Suprapubic skin (tissue), 4 donors: ENCODE results near the gene KRTAP4-6. TPM values are rescaled to one million over a fixed set of nuclear protein-coding genes. Genes with fewer than 3 reads are reported as not detected.

Source experiments
- DNase-seq, 2 donors: peaks; one replicate each; pipeline ENCODE4 v3.0.0-alpha.2; 2019; ENCODE audit warnings: low spot score in 2 of 2
- H3K27ac ChIP-seq: fragments of 200-600 bp; sonication (generic); one replicate; pipeline ENCODE4 v1.5.1; 2019
- H3K27me3 ChIP-seq: fragments of 200-600 bp; sonication (generic); one replicate; pipeline ENCODE4 v1.5.1; 2019
- H3K36me3 ChIP-seq: fragments of 200-600 bp; sonication (generic); one replicate; pipeline ENCODE4 v1.5.1; 2019
- H3K4me1 ChIP-seq: fragments of 200-600 bp; sonication (generic); one replicate; pipeline ENCODE4 v1.5.1; 2019
- H3K4me3 ChIP-seq: fragments of 200-600 bp; sonication (generic); one replicate; pipeline ENCODE4 v1.5.1; 2019; ENCODE audit warnings: mild to moderate bottlenecking
- H3K9me3 ChIP-seq: fragments of 200-600 bp; sonication (generic); one replicate; pipeline ENCODE4 v1.5.1; 2019
- CTCF ChIP-seq, 2 donors: fragments of 200-600 bp in 1 of 2; fragments of 450-650 bp in 1 of 2; sonication (generic) in 1 of 2; IDR thresholded peaks; one replicate each; pipeline ENCODE4 v1.5.1; 2016 to 2019; ENCODE audit warnings: antibody characterized with exemption in 2 of 2, mild to moderate bottlenecking in 1 of 2, moderate library complexity in 1 of 2
- EP300 ChIP-seq: sonication (generic); formaldehyde crosslinking; IDR thresholded peaks from one replicate; pipeline ENCODE4 v1.6.1; 2017; ENCODE audit warnings: antibody characterized with exemption
- POLR2A ChIP-seq, 2 donors: fragments of 450-650 bp; IDR thresholded peaks; one replicate each; pipeline ENCODE4 v1.6.1; 2017; ENCODE audit warnings: antibody characterized with exemption in 2 of 2, mild to moderate bottlenecking in 2 of 2, moderate library complexity in 2 of 2
- POLR2AphosphoS5 ChIP-seq, 3 donors: sonication (generic); formaldehyde crosslinking; IDR thresholded peaks; one replicate each; pipeline ENCODE4 v1.6.1; 2017; ENCODE audit warnings: antibody characterized with exemption in 3 of 3
- WGBS: methylation state at CpG from one replicate; pipeline ENCODE4 v1.1.5; 2018; 5-methylcytosine and 5-hydroxymethylcytosine counted together
- total RNA-seq, 4 donors: library from RNA; depleted of rRNA; stranded (reverse); fragments of >200 nt; gene quantifications; one replicate each; pipeline ENCODE4 v1.1.0, GENCODE V29; 2016

KRTAP4-6 gene
- total RNA-seq, 4 donors from 2014 or later, result 9.0 to 45.0 (median 13.0) TPM; not detected in 1

- WGBS, result 96% methylated on average over 3 of the region's 3 CpGs
- DNase-seq, result no peak
- H3K9me3 ChIP-seq, result no peaks in the 10 kb centered on the region
- no peaks in the 10 kb centered on the region for H3K27me3 ChIP-seq
- no peaks in the 10 kb centered on the region for H3K36me3 ChIP-seq
- no peak for TF ChIP-seq POLR2AphosphoS5 (IDR thresholded peaks at IDR 0.05)
- no peak for TF ChIP-seq EP300
- TF ChIP-seq POLR2A (IDR thresholded peaks at IDR 0.05), result no peak
- TF ChIP-seq CTCF (IDR thresholded peaks at IDR 0.05), result no peak
- H3K27ac ChIP-seq, result no peak overlapping the region
- no peak overlapping the region for H3K4me3 ChIP-seq
- no peaks in the 10 kb centered on the region for H3K4me1 ChIP-seq
Observed at GRCh38 chr17:41178341-41178740, 38.0 kb upstream of the KRTAP4-6 start.

- Histone ChIP-seq H3K27me3 (no peaks in the 10 kb centered on the region), H3K27ac (no peak within 1 kb of the TSS)
- WGBS, result 89% methylated on average over 6 of the region's 7 CpGs
Observed at GRCh38 chr17:41177727-41178271, 37.5 kb upstream of the KRTAP4-6 start, which contains the start of gene KRTAP4-2. Gene KRTAP4-2 (minus strand): TSS chr17:41178221. CDS start chr17:41178164, 57 bp downstream.

GRCh38 chr17:41176744-41177387 lies 36.5 kb upstream of the KRTAP4-6 start:
- H3K4me1 ChIP-seq, result no peaks in the 10 kb centered on the region
- H3K27ac ChIP-seq, result no peak overlapping the region
- no peak for DNase-seq
- no peak for TF ChIP-seq EP300
- no peak for TF ChIP-seq POLR2A (IDR thresholded peaks at IDR 0.05)
- no peak for TF ChIP-seq CTCF (IDR thresholded peaks at IDR 0.05)
- TF ChIP-seq POLR2AphosphoS5 (IDR thresholded peaks at IDR 0.05), result no peak
- H3K9me3 ChIP-seq, result no peaks in the 10 kb centered on the region
- WGBS, result 55% methylated on average over 3 of the region's 3 CpGs
- H3K27me3 ChIP-seq, result no peaks in the 10 kb centered on the region
- H3K36me3 ChIP-seq, result no peaks in the 10 kb centered on the region
- H3K4me3 ChIP-seq, result no peak overlapping the region

More at GRCh38 chr17:41177727-41178271, 37.5 kb upstream of the KRTAP4-6 start, which contains the start of gene KRTAP4-2:
- no peak within 1 kb of the TSS for H3K4me3 ChIP-seq
- DNase-seq, result no peak
- no peaks in the 10 kb centered on the region for H3K36me3 ChIP-seq
- no peaks in the 10 kb centered on the region for H3K9me3 ChIP-seq
- TF ChIP-seq EP300, result no peak
- no peak for TF ChIP-seq POLR2A (IDR thresholded peaks at IDR 0.05)
- TF ChIP-seq CTCF (IDR thresholded peaks at IDR 0.05), result no peak
- no peak for TF ChIP-seq POLR2AphosphoS5 (IDR thresholded peaks at IDR 0.05)
- H3K4me1 ChIP-seq, result no peaks in the 10 kb centered on the region

- no peaks in the 10 kb centered on the region for H3K36me3 ChIP-seq
- no peak for TF ChIP-seq CTCF (IDR thresholded peaks at IDR 0.05)
- TF ChIP-seq POLR2A (IDR thresholded peaks at IDR 0.05), result no peak
- TF ChIP-seq EP300, result no peak
- TF ChIP-seq POLR2AphosphoS5 (IDR thresholded peaks at IDR 0.05), result no peak
- 66% methylated on average over 2 of the region's 2 CpGs for WGBS
- no peaks in the 10 kb centered on the region for H3K4me1 ChIP-seq
- no peak overlapping the region for H3K27ac ChIP-seq
- no peaks in the 10 kb centered on the region for H3K27me3 ChIP-seq
- H3K4me3 ChIP-seq, result no peak overlapping the region
- no peaks in the 10 kb centered on the region for H3K9me3 ChIP-seq
- DNase-seq, result no peak
Observed at GRCh38 chr17:41171886-41172285, 31.5 kb upstream of the KRTAP4-6 start.

GRCh38 chr17:41168121-41168520 lies 27.8 kb upstream of the KRTAP4-6 start, which contains the start of gene KRTAP4-3:
Gene KRTAP4-3 (minus strand): TSS chr17:41168221. CDS start chr17:41168172, 49 bp downstream.
- Histone ChIP-seq H3K4me3 (no peak within 1 kb of the TSS), H3K4me1 (no peaks in the 10 kb centered on the region), H3K27ac (no peak within 1 kb of the TSS), H3K27me3 (no peaks in the 10 kb centered on the region), H3K36me3 (no peaks in the 10 kb centered on the region), H3K9me3 (no peaks in the 10 kb centered on the region)
- DNase-seq, result no peak
- TF ChIP-seq POLR2A (IDR thresholded peaks at IDR 0.05) (no peak), EP300 (no peak), POLR2AphosphoS5 (IDR thresholded peaks at IDR 0.05) (no peak), CTCF (IDR thresholded peaks at IDR 0.05) (no peak)
- 85% methylated on average over 1 of the region's 1 CpG for WGBS
